A549 (cell line): ENCODE results near the gene MATN4.

ENCODE experiments used
- MAZ ChIP-seq: fragments of 150-350 bp; IDR thresholded peaks from 2 replicates; pipeline ENCODE4 v1.6.1; 2014; ENCODE audit warnings: antibody characterized with exemption, low read depth, low read length, borderline replicate concordance
- PBX3 ChIP-seq: IDR thresholded peaks from 2 replicates; pipeline ENCODE4 v1.6.1; 2012
- POLR2A ChIP-seq: IDR thresholded peaks from 2 replicates; pipeline ENCODE4 v1.6.1; 2012; ENCODE audit warnings: mild to moderate bottlenecking, low read length

DNA sequence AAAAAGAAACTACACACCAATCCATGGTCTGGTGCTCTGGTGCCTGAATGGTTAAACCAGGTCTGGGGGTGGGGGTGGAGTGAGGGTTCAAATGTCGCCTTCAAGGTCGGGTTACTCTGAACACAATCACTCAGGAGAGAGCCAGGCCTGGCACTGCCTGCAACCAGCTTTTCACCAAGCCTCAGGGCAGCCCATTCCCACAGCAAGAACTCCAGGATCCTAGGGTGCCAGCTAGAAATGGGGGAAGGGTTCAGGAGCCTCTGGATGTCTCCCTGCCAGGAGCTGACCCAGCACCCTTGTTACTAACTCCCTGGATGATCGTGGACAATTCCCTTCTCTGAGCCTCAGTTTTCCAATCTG is 33.5 kb upstream of the MATN4 start:
- TF ChIP-seq MAZ (no peak), POLR2A (no peak), PBX3 (no peak)
